HEK293 (cell line): ENCODE measurements around the gene EIF4B.

Experiments
- CTCF ChIA-PET: fragments of 350-600 bp; formaldehyde crosslinking; extraction: SDS; loops from one replicate; lab custom pipeline; 2021; ENCODE audit warnings: antibody characterized with exemption; lab: Yijun Ruan, JAX
- POLR2A ChIA-PET: fragments of 300-600 bp; formaldehyde crosslinking; extraction: SDS; loops from one replicate; lab custom pipeline; 2020; ENCODE audit warnings: antibody characterized with exemption, inconsistent platforms; lab: Yijun Ruan, JAX
- H3K27ac ChIP-seq: fragments of 200-500 bp; sonication (Bioruptor generic); 2 replicates; pipeline ENCODE4 v1.5.1; 2014; ENCODE audit warnings: low read depth, low read length, control low read depth, inconsistent platforms; ENCODE audit errors: extremely low read depth
- H3K36me3 ChIP-seq, 2 experiments: fragments of 200-500 bp in 1 of 2; sonication (Bioruptor generic) in 1 of 2; 1 replicate in 1 of 2; 2 replicates in 1 of 2; pipeline ENCODE4 v1.5.1; 2014 to 2017; ENCODE audit warnings: inconsistent platforms in 2 of 2, low read length in 2 of 2; ENCODE audit not compliant: control insufficient read depth in 2 of 2, insufficient read depth in 1 of 2
- H3K4me1 ChIP-seq: fragments of 200-500 bp; sonication (Bioruptor generic); 2 replicates; pipeline ENCODE4 v1.5.1; 2014; ENCODE audit warnings: mild to moderate bottlenecking, low read length, inconsistent platforms; ENCODE audit not compliant: control insufficient read depth, insufficient read depth
- H3K4me3 ChIP-seq: 2 replicates; pipeline ENCODE4 v1.5.1; 2011; ENCODE audit warnings: low read depth, mild to moderate bottlenecking, control low read depth, low read length, moderate library complexity
- H3K9me3 ChIP-seq: fragments of 200-500 bp; sonication (Bioruptor generic); 2 replicates; pipeline ENCODE4 v1.5.1; 2014; ENCODE audit warnings: low read depth, low read length, inconsistent platforms; ENCODE audit not compliant: control insufficient read depth, insufficient read depth
- CTCF ChIP-seq: fragments of 450-650 bp; formaldehyde crosslinking; IDR thresholded peaks from 2 replicates; pipeline ENCODE4 v1.5.1; 2016; ENCODE audit warnings: missing biosample characterization, missing genetic modification characterization
- HOXC10 ChIP-seq: sonication (generic); formaldehyde crosslinking; IDR thresholded peaks from 2 replicates; pipeline ENCODE4 v1.8.1; 2023; ENCODE audit warnings: mild to moderate bottlenecking, missing genetic modification reagents
- OSR2 ChIP-seq: fragments of 450-650 bp; formaldehyde crosslinking; IDR thresholded peaks from 2 replicates; pipeline ENCODE4 v1.5.1; 2016; ENCODE audit warnings: missing biosample characterization, missing genetic modification characterization
- ZNF140 ChIP-seq: fragments of 450-650 bp; formaldehyde crosslinking; IDR thresholded peaks from 2 replicates; pipeline ENCODE4 v1.5.1; 2016; ENCODE audit warnings: missing biosample characterization, missing genetic modification characterization
- ZNF169 ChIP-seq: fragments of 450-650 bp; formaldehyde crosslinking; IDR thresholded peaks from 2 replicates; pipeline ENCODE4 v1.5.1; 2016; ENCODE audit warnings: missing biosample characterization, missing genetic modification characterization
- ZNF26 ChIP-seq: fragments of 450-650 bp; formaldehyde crosslinking; IDR thresholded peaks from 2 replicates; pipeline ENCODE4 v1.5.1; 2016; ENCODE audit warnings: missing biosample characterization, missing genetic modification characterization
- ZNF37A ChIP-seq: fragments of 450-650 bp; IDR thresholded peaks from 2 replicates; pipeline ENCODE4 v1.5.1; 2018; ENCODE audit warnings: missing biosample characterization, missing genetic modification characterization
- ZNF423 ChIP-seq: fragments of 450-650 bp; formaldehyde crosslinking; IDR thresholded peaks from 2 replicates; pipeline ENCODE4 v1.5.1; 2016; ENCODE audit warnings: missing biosample characterization, missing genetic modification characterization
- ZNF433 ChIP-seq: fragments of 450-650 bp; formaldehyde crosslinking; IDR thresholded peaks from 2 replicates; pipeline ENCODE4 v1.5.1; 2016; ENCODE audit warnings: missing biosample characterization, missing genetic modification characterization, low read depth
- ZNF561 ChIP-seq: fragments of 450-650 bp; IDR thresholded peaks from 2 replicates; pipeline ENCODE4 v1.5.1; 2018; ENCODE audit warnings: missing biosample characterization, missing genetic modification characterization, borderline replicate concordance
- ZNF623 ChIP-seq: fragments of 450-650 bp; formaldehyde crosslinking; IDR thresholded peaks from 2 replicates; pipeline ENCODE4 v1.5.1; 2016; ENCODE audit warnings: missing biosample characterization, missing genetic modification characterization
- ZNF654 ChIP-seq: fragments of 450-650 bp; formaldehyde crosslinking; IDR thresholded peaks from 2 replicates; pipeline ENCODE4 v1.5.1; 2016; ENCODE audit warnings: low read depth, missing biosample characterization, missing genetic modification characterization
- ZNF776 ChIP-seq: fragments of 450-650 bp; formaldehyde crosslinking; IDR thresholded peaks from 2 replicates; pipeline ENCODE4 v1.5.0; 2017; ENCODE audit warnings: missing biosample characterization, missing genetic modification characterization, borderline replicate concordance
- ZNF791 ChIP-seq: fragments of 450-650 bp; formaldehyde crosslinking; IDR thresholded peaks from 2 replicates; pipeline ENCODE4 v1.5.1; 2016; ENCODE audit warnings: missing biosample characterization, missing genetic modification characterization
- ZSCAN23 ChIP-seq: fragments of 450-650 bp; formaldehyde crosslinking; IDR thresholded peaks from 2 replicates; pipeline ENCODE4 v1.5.1; 2016; ENCODE audit warnings: missing biosample characterization, missing genetic modification characterization
- ZXDB ChIP-seq: fragments of 450-650 bp; formaldehyde crosslinking; IDR thresholded peaks from 2 replicates; pipeline ENCODE4 v1.5.1; 2016; ENCODE audit warnings: missing biosample characterization, missing genetic modification characterization
- TF ChIP-seq, protein P1 (sequence below): fragments of 450-650 bp; formaldehyde crosslinking; IDR thresholded peaks from 2 replicates; pipeline ENCODE4 v1.5.1; 2016; ENCODE audit warnings: missing biosample characterization, missing genetic modification characterization
- TF ChIP-seq, protein P2 (sequence below): fragments of 450-650 bp; formaldehyde crosslinking; IDR thresholded peaks from 2 replicates; pipeline ENCODE4 v1.5.1; 2016; ENCODE audit warnings: missing biosample characterization, missing genetic modification characterization

Gene EIF4B

DNA sequence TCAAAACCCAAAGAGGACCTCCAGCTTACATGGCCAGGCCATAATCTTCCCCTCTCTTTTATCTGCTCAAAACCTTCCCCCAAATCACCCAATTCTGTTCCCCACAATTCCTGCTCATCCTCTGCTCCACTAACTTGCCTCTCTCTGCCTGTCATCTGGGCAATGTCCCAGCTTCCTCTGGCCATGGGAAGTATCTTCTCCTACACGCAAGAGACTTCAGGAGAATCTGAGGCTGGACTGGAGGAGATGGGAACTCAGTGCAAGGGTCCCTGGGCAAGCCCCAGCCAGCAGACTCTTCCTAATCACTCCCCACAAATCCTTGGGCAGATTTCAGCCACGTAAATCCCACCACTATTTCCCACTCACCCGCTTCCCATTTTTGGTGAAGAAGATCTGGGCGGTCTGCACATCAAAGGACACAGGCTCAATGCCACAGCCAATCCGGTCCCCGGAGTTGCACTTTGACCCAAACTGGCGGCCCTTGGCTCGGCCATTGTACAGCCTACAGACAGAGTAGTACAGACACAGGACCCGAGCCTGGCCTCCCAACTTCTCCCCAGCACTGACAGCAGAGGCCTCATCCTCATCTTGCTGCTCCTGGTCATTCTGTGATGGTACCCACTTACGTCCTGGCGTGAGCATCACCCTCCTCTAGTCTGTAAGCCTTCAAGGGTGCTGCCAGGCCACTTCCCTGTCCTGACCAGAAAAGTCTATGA, 68.2 kb downstream of the EIF4B start:
- POLR2A ChIA-PET, result interaction anchor here (0.7 kb wide), 1 partner anchor 1903 kb away, joined by 8 read pairs; no protein-coding TSS in a partner anchor
- H3K36me3 ChIP-seq, result peaks cover 0 to 55% of the 10 kb centered on the region in 2 experiments; a peak in 2 of 3 replicates

GRCh38 chr12:53074999-53075370, 68.7 kb downstream of the EIF4B start:
- ChIA-PET POLR2A (no interaction called here), CTCF (interaction anchor here (1.1 to 7.0 kb wide), 2 partner anchors 9 to 24 kb away, joined by 5 to 78 read pairs; no protein-coding TSS in a partner anchor)
- H3K27ac ChIP-seq, result no peak overlapping the region
- H3K4me3 ChIP-seq, result no peak overlapping the region
- TF ChIP-seq ZSCAN23 (tag by site-specific recombination) (no peak), ZNF433 (tag by site-specific recombination) (no peak), OSR2 (tag by site-specific recombination) (no peak), ZXDB (tag by site-specific recombination) (no peak), ZNF561 (tag by site-specific recombination) (no peak), ZNF37A (tag by site-specific recombination) (no peak), ZNF791 (tag by site-specific recombination) (no peak), ZNF169 (tag by site-specific recombination) (no peak), ZNF654 (tag by site-specific recombination) (no peak), CTCF (tag by site-specific recombination) (no peak), HOXC10 (CRISPR knock-in tag) (no peak), ZNF623 (no peak)
- TF ChIP-seq, protein P1, sequence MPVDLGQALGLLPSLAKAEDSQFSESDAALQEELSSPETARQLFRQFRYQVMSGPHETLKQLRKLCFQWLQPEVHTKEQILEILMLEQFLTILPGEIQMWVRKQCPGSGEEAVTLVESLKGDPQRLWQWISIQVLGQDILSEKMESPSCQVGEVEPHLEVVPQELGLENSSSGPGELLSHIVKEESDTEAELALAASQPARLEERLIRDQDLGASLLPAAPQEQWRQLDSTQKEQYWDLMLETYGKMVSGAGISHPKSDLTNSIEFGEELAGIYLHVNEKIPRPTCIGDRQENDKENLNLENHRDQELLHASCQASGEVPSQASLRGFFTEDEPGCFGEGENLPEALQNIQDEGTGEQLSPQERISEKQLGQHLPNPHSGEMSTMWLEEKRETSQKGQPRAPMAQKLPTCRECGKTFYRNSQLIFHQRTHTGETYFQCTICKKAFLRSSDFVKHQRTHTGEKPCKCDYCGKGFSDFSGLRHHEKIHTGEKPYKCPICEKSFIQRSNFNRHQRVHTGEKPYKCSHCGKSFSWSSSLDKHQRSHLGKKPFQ (tag by site-specific recombination), result no peak
- TF ChIP-seq, protein P2, sequence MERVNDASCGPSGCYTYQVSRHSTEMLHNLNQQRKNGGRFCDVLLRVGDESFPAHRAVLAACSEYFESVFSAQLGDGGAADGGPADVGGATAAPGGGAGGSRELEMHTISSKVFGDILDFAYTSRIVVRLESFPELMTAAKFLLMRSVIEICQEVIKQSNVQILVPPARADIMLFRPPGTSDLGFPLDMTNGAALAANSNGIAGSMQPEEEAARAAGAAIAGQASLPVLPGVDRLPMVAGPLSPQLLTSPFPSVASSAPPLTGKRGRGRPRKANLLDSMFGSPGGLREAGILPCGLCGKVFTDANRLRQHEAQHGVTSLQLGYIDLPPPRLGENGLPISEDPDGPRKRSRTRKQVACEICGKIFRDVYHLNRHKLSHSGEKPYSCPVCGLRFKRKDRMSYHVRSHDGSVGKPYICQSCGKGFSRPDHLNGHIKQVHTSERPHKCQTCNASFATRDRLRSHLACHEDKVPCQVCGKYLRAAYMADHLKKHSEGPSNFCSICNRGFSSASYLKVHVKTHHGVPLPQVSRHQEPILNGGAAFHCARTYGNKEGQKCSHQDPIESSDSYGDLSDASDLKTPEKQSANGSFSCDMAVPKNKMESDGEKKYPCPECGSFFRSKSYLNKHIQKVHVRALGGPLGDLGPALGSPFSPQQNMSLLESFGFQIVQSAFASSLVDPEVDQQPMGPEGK (tag by site-specific recombination), result no peak
- TF ChIP-seq, all 188 proteins: peak for 0
- peaks cover 4% of the 10 kb centered on the region; the same call in 1 of the 2 replicates for H3K4me1 ChIP-seq
- peaks cover 0 to 55% of the 10 kb centered on the region in 2 experiments; a peak in 2 of 3 replicates for H3K36me3 ChIP-seq
- no peaks in the 10 kb centered on the region for H3K9me3 ChIP-seq

More for the DNA sequence above, 68.2 kb downstream of the EIF4B start:
- no peak overlapping the region for H3K4me3 ChIP-seq
- no peak overlapping the region for H3K27ac ChIP-seq
- TF ChIP-seq ZNF423 (tag by site-specific recombination) (no peak), ZNF26 (tag by site-specific recombination) (no peak), ZNF140 (tag by site-specific recombination) (0 out of 2 replicates have a peak, but pooled peaks have one; percentile 6), ZNF776 (tag by site-specific recombination) (no peak)
- TF ChIP-seq, all 188 proteins: peak for 1
- Histone ChIP-seq H3K4me1 (0 out of 2 replicates have a peak, but pooled peaks cover 2% of the 10 kb centered on the region), H3K9me3 (no peaks in the 10 kb centered on the region)
- CTCF ChIA-PET, result interaction anchor here (1.2 to 7.0 kb wide), 2 partner anchors 9 kb away, joined by 8 to 78 read pairs; no protein-coding TSS in a partner anchor
